BJ (cell line): ENCODE data around the gene C1QTNF1. TPM values are rescaled to one million over a fixed set of nuclear protein-coding genes. Genes with fewer than 3 reads are reported as not detected.

Source experiments
- CTCF ChIA-PET: fragments of 350-600 bp; formaldehyde crosslinking; extraction: SDS; loops from one replicate; lab custom pipeline; 2021; ENCODE audit warnings: antibody characterized with exemption, inconsistent platforms; lab: Yijun Ruan, JAX
- POLR2A ChIA-PET: fragments of 300-600 bp; sonication (Branson Sonifier 250); formaldehyde crosslinking; extraction: SDS; loops from one replicate; lab custom pipeline; 2021; ENCODE audit warnings: antibody characterized with exemption; lab: Charles Lee
- DNase-seq: peaks from one replicate; pipeline ENCODE4 v3.0.0-alpha.2; 2011; ENCODE audit warnings: low read depth
- H3K27me3 ChIP-seq: 2 replicates; pipeline ENCODE4 v1.6.0; 2011; ENCODE audit warnings: low read length; ENCODE audit not compliant: control insufficient read depth, insufficient read depth
- H3K36me3 ChIP-seq: 2 replicates; pipeline ENCODE4 v1.5.1; 2011; ENCODE audit warnings: low read length; ENCODE audit not compliant: control insufficient read depth, insufficient read depth
- H3K4me3 ChIP-seq: 2 replicates; pipeline ENCODE4 v1.5.1; 2011; ENCODE audit warnings: low read depth, mild to moderate bottlenecking, control low read depth, low read length
- CTCF ChIP-seq: IDR thresholded peaks from 2 replicates; pipeline ENCODE4 v1.5.1; 2011; ENCODE audit warnings: low read depth, mild to moderate bottlenecking, control low read depth, inconsistent platforms, low read length, moderate library complexity; ENCODE audit not compliant: insufficient read depth
- polyA plus RNA-seq: library from polyadenylated mRNA; depleted of rRNA; stranded (reverse); fragments of >200 nt; gene quantifications from 2 replicates; pipeline ENCODE4 v1.2.3, GENCODE V29; 2011

The C1QTNF1 gene
- polyA plus RNA-seq, 1 experiment, result 20.7 TPM

- CTCF ChIA-PET, result interaction anchor here (0.6 to 5.2 kb wide), 17 partner anchors 9 to 312 kb away, joined by 3 to 51 read pairs (median 5); partner anchors contain the start of gene CANT1
- Histone ChIP-seq H3K36me3 (peaks cover 20% of the 10 kb centered on the region), H3K27me3 (no peaks in the 10 kb centered on the region), H3K4me3 (no peak overlapping the region)
- no peak for DNase-seq
- POLR2A ChIA-PET, result no interaction called here
- TF ChIP-seq CTCF, result no peak
Observed at GRCh38 chr17:79081571-79082276, 57.8 kb downstream of the C1QTNF1 start.

GRCh38 chr17:79082311-79083190 is 58.6 kb downstream of the C1QTNF1 start:
- peak; percentile 90 for TF ChIP-seq CTCF
- CTCF ChIA-PET, result interaction anchor here (0.6 to 8.6 kb wide), 26 partner anchors 8 to 311 kb away, joined by 3 to 181 read pairs (median 4); partner anchors contain the start of genes CANT1 and ENGASE
- no peak for DNase-seq
- no peak overlapping the region for H3K4me3 ChIP-seq
- peaks cover 23% of the 10 kb centered on the region for H3K36me3 ChIP-seq
- H3K27me3 ChIP-seq, result no peaks in the 10 kb centered on the region
- POLR2A ChIA-PET, result no interaction called here

- no peak for TF ChIP-seq CTCF
- ChIA-PET CTCF (interaction anchor here (0.7 to 8.6 kb wide), 23 partner anchors 9 to 311 kb away, joined by 3 to 181 read pairs (median 5); partner anchors contain the start of genes CANT1 and ENGASE), POLR2A (no interaction called here)
- no peak for DNase-seq
- H3K27me3 ChIP-seq, result no peaks in the 10 kb centered on the region
- H3K36me3 ChIP-seq, result peaks cover 23% of the 10 kb centered on the region
- H3K4me3 ChIP-seq, result no peak overlapping the region
Observed at GRCh38 chr17:79083191-79083971, 59.4 kb downstream of the C1QTNF1 start.

- ChIA-PET POLR2A (no interaction called here), CTCF (interaction anchor here (0.8 to 8.6 kb wide), 10 partner anchors 8 to 316 kb away, joined by 3 to 181 read pairs (median 4); no protein-coding TSS in a partner anchor)
Observed at GRCh38 chr17:79084291-79085153, 60.6 kb downstream of the C1QTNF1 start.

More at GRCh38 chr17:79084291-79085153, 60.6 kb downstream of the C1QTNF1 start:
- H3K27me3 ChIP-seq, result no peaks in the 10 kb centered on the region
- DNase-seq, result no peak
- no peak overlapping the region for H3K4me3 ChIP-seq
- peaks cover 22% of the 10 kb centered on the region for H3K36me3 ChIP-seq
- TF ChIP-seq CTCF, result no peak
